ENCODE measurements around the gene UBE2J2.

GRCh38 chr1:1309251-1310108 lies 35.8 kb upstream of the UBE2J2 start:
- TF ChIP-seq CTCF (IDR thresholded peaks at IDR 0.05) = no peak
- no peak for TF ChIP-seq POLR2A (IDR thresholded peaks at IDR 0.05)

Measured in body of pancreas (tissue), 4 donors.